ENCODE measurements around the gene CCNL1. TPM values are rescaled to one million over a fixed set of nuclear protein-coding genes. Genes with fewer than 3 reads are reported as not detected.

CCNL1 gene
- total and polyA plus RNA-seq, 2 experiments from 2014 or later = 125 to 300 TPM

GRCh38 chr3:157166561-157166960, 6.6 kb upstream of the CCNL1 start:
- peaks cover 6% of the 10 kb centered on the region for H3K4me1 ChIP-seq (ENCODE audit: insufficient read depth)
- H3K27ac ChIP-seq = peak overlapping the region; percentile 79
- H4K20me1 ChIP-seq (ENCODE audit: insufficient read depth, poor library complexity, severe bottlenecking) = no peaks in the 10 kb centered on the region
- WGBS (ENCODE audit: low lambda C conversion rate, missing lambda C conversion rate) = 66% methylated on average over 2 of the region's 2 CpGs
- TF ChIP-seq EZH2 (IDR thresholded peaks at IDR 0.05; ENCODE audit: borderline replicate concordance) (no peak), EZH2phosphoT487 (IDR thresholded peaks at IDR 0.05; ENCODE audit: low read depth, severe bottlenecking, unreplicated experiment) (no peak), CTCF (IDR thresholded peaks at IDR 0.05; ENCODE audit: poor library complexity) (no peak)
- DNase-seq (ENCODE audit: low spot score) = peak; percentile 43
- no peaks in the 10 kb centered on the region for H3K36me3 ChIP-seq (replicated peaks; ENCODE audit: insufficient read depth, low read depth)
- no peaks in the 10 kb centered on the region for H3K9me2 ChIP-seq (replicated peaks; ENCODE audit: insufficient read depth)
- H3K79me2 ChIP-seq = peaks cover 7% of the 10 kb centered on the region
- no peaks in the 10 kb centered on the region for H3K27me3 ChIP-seq
- no peak overlapping the region for H2AFZ ChIP-seq
- H3K4me3 ChIP-seq = no peak overlapping the region
- H3K4me2 ChIP-seq = peak overlapping the region; percentile 33
- H3K9me3 ChIP-seq (ENCODE audit: low read depth) = no peaks in the 10 kb centered on the region

GRCh38 chr3:157166115-157166514, 6.2 kb upstream of the CCNL1 start:
- no peak for DNase-seq (ENCODE audit: low spot score)
- no peak overlapping the region for H3K4me3 ChIP-seq
- no peak for TF ChIP-seq EZH2phosphoT487 (IDR thresholded peaks at IDR 0.05; ENCODE audit: low read depth, severe bottlenecking, unreplicated experiment)
- no peak for TF ChIP-seq CTCF (IDR thresholded peaks at IDR 0.05; ENCODE audit: poor library complexity)
- no peak for TF ChIP-seq EZH2 (IDR thresholded peaks at IDR 0.05; ENCODE audit: borderline replicate concordance)
- no peaks in the 10 kb centered on the region for H3K36me3 ChIP-seq (replicated peaks; ENCODE audit: insufficient read depth, low read depth)
- no peak overlapping the region for H2AFZ ChIP-seq
- no peaks in the 10 kb centered on the region for H4K20me1 ChIP-seq (ENCODE audit: insufficient read depth, poor library complexity, severe bottlenecking)
- H3K9me3 ChIP-seq (ENCODE audit: low read depth) = no peaks in the 10 kb centered on the region
- H3K79me2 ChIP-seq = peaks cover 10% of the 10 kb centered on the region
- peaks cover 10% of the 10 kb centered on the region for H3K4me1 ChIP-seq (ENCODE audit: insufficient read depth)
- no peaks in the 10 kb centered on the region for H3K9me2 ChIP-seq (replicated peaks; ENCODE audit: insufficient read depth)
- no peaks in the 10 kb centered on the region for H3K27me3 ChIP-seq
- H3K27ac ChIP-seq = peak overlapping the region; percentile 79
- H3K4me2 ChIP-seq = peak overlapping the region; percentile 33

GRCh38 chr3:157163217-157163953, 3.4 kb upstream of the CCNL1 start:
- no peak overlapping the region for H3K27ac ChIP-seq

More at GRCh38 chr3:157163217-157163953, 3.4 kb upstream of the CCNL1 start:
- Histone ChIP-seq H3K4me3 (no peak overlapping the region), H3K9me2 (replicated peaks; ENCODE audit: insufficient read depth) (no peaks in the 10 kb centered on the region), H3K4me1 (ENCODE audit: insufficient read depth) (peaks cover 13% of the 10 kb centered on the region), H4K20me1 (ENCODE audit: insufficient read depth, poor library complexity, severe bottlenecking) (peaks cover 9% of the 10 kb centered on the region), H3K79me2 (peaks cover 24% of the 10 kb centered on the region), H3K36me3 (replicated peaks; ENCODE audit: insufficient read depth, low read depth) (no peaks in the 10 kb centered on the region), H3K4me2 (no peak overlapping the region), H3K27me3 (no peaks in the 10 kb centered on the region), H3K9me3 (ENCODE audit: low read depth) (no peaks in the 10 kb centered on the region), H2AFZ (no peak overlapping the region)
- no peak for TF ChIP-seq EZH2phosphoT487 (IDR thresholded peaks at IDR 0.05; ENCODE audit: low read depth, severe bottlenecking, unreplicated experiment)
- no peak for TF ChIP-seq EZH2 (IDR thresholded peaks at IDR 0.05; ENCODE audit: borderline replicate concordance)
- no peak for TF ChIP-seq CTCF (IDR thresholded peaks at IDR 0.05; ENCODE audit: poor library complexity)
- DNase-seq (ENCODE audit: low spot score) = no peak
- 91% methylated on average over 19 of the region's 19 CpGs for WGBS (ENCODE audit: low lambda C conversion rate, missing lambda C conversion rate)

Measured in hepatocyte (in vitro differentiated cells).